GM21825 (cell line): ENCODE data around the gene OVCH2.

Experiments used
- ATAC-seq: cut with Tn5 transposase; IDR thresholded peaks from one replicate; pipeline ENCODE4 v1.9.1; 2021; ENCODE audit warnings: mild to moderate bottlenecking, moderate library complexity; ENCODE audit not compliant: unreplicated experiment

Gene OVCH2

DNA sequence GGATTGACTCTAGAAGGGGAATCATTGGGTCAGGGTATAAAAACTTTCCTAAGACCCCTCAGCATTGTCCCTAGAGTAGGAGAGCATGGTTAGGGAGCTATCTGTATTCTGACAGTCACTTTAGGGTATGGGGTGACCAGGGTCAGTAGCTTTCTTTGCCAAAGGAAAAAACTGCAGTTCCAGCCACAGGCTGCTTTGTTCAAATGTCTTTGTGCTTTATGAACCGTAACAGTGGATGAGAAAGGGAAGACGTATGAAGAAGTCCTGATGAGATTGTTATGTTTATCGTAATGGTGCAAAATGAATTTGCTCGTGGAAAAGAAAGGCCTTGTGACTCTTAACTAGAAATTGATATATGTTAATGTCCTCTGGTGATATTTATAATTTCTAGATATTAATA is 63.0 kb downstream of the OVCH2 start:
- ATAC-seq: no peak

DNA sequence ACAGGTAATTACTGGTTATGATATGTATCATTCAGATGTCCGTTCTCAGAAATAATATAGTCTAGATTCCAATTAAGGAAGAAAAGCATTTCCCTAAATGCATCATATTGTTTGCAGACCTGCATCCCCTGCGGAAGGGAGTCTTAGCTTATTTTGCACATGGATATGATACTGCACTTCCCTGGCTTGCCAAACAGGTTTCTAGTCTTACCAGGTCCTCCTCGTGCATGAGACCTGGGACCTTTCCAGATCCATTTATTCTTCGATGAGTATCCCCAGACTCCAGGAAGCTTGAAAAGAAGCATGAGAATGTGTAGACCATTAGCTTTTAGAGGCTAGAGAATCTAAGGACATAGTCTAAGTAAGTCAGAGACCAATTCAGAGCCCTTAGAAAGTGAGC is 63.5 kb downstream of the OVCH2 start:
- no peak for ATAC-seq

DNA sequence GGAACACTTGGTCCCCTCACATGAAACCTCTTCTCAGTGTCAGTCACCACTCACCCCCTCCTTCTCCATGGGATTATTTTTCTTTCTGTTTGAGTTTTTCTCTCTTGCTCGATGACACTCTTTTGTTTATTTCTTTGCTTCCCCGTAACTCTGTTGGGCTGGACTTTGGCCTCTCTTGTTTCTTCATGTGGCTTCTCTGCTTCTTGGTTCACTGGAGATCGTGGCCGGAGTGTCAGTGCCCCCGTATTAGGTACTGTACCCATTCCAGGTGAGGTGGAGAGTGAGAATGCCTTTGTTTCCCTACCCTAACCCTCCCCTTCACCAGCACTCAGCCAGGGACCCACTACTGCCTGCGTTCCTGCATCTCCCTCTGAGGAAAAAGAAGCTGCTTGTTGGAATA is 65.5 kb downstream of the OVCH2 start:
- ATAC-seq: no peak

DNA sequence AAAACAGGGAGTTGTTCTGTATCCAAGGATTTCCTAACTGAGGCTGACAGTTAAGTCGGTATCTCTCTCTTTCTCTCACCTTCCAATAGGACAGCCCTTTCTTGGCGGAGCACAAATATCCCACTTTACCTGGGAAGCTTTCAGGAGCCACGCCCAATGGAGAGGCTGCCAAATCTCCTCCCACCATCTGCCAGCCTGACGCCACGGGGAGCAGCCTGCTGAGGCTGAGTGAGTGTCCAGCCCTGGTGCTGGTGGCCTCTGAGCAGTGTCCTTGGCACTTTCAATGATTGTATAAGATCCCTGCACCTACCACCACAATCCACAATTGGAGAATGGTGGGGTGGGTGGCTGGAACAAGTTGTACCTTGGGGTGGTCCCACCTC is 66.6 kb downstream of the OVCH2 start:
- ATAC-seq: no peak
